ENCODE data around the gene ABHD11. TPM values are rescaled to one million over a fixed set of nuclear protein-coding genes. Genes with fewer than 3 reads are reported as not detected.

ABHD11 gene
- total and polyA plus RNA-seq, 2 experiments from 2014 or later = 30.7 to 90.9 TPM

GRCh38 chr7:73700069-73700423 lies 38.6 kb downstream of the ABHD11 start:
- no peaks in the 10 kb centered on the region for H3K27me3 ChIP-seq
- H3K4me1 ChIP-seq (ENCODE audit: insufficient read depth) = peaks cover 8% of the 10 kb centered on the region
- no peaks in the 10 kb centered on the region for H3K36me3 ChIP-seq (replicated peaks; ENCODE audit: insufficient read depth, low read depth)
- H3K4me3 ChIP-seq = no peak overlapping the region
- TF ChIP-seq EZH2 (IDR thresholded peaks at IDR 0.05; ENCODE audit: borderline replicate concordance) (no peak), CTCF (IDR thresholded peaks at IDR 0.05; ENCODE audit: poor library complexity) (no peak), EZH2phosphoT487 (IDR thresholded peaks at IDR 0.05; ENCODE audit: low read depth, severe bottlenecking, unreplicated experiment) (no peak)
- no peaks in the 10 kb centered on the region for H3K79me2 ChIP-seq
- no peaks in the 10 kb centered on the region for H3K9me3 ChIP-seq (ENCODE audit: low read depth)
- H2AFZ ChIP-seq = no peak overlapping the region
- DNase-seq (ENCODE audit: low spot score) = peak; percentile 8
- no peak overlapping the region for H3K4me2 ChIP-seq
- H4K20me1 ChIP-seq (ENCODE audit: insufficient read depth, poor library complexity, severe bottlenecking) = no peaks in the 10 kb centered on the region
- H3K27ac ChIP-seq = peak overlapping the region; percentile 55
- no peaks in the 10 kb centered on the region for H3K9me2 ChIP-seq (replicated peaks; ENCODE audit: insufficient read depth)
- 95% methylated on average over 12 of the region's 14 CpGs for WGBS (ENCODE audit: low lambda C conversion rate, missing lambda C conversion rate)

- TF ChIP-seq EZH2phosphoT487 (IDR thresholded peaks at IDR 0.05; ENCODE audit: low read depth, severe bottlenecking, unreplicated experiment) (no peak), CTCF (IDR thresholded peaks at IDR 0.05; ENCODE audit: poor library complexity) (no peak), EZH2 (IDR thresholded peaks at IDR 0.05; ENCODE audit: borderline replicate concordance) (no peak)
- Histone ChIP-seq H3K27ac (peak overlapping the region; percentile 55), H3K4me2 (no peak overlapping the region), H4K20me1 (ENCODE audit: insufficient read depth, poor library complexity, severe bottlenecking) (no peaks in the 10 kb centered on the region), H3K4me1 (ENCODE audit: insufficient read depth) (peaks cover 6% of the 10 kb centered on the region), H3K79me2 (no peaks in the 10 kb centered on the region), H2AFZ (no peak overlapping the region), H3K36me3 (replicated peaks; ENCODE audit: insufficient read depth, low read depth) (no peaks in the 10 kb centered on the region), H3K9me2 (replicated peaks; ENCODE audit: insufficient read depth) (no peaks in the 10 kb centered on the region), H3K27me3 (no peaks in the 10 kb centered on the region), H3K4me3 (no peak overlapping the region), H3K9me3 (ENCODE audit: low read depth) (no peaks in the 10 kb centered on the region)
- peak; percentile 62 for DNase-seq (ENCODE audit: low spot score)
- WGBS (ENCODE audit: low lambda C conversion rate, missing lambda C conversion rate) = 86% methylated on average over 15 of the region's 15 CpGs
Observed at GRCh38 chr7:73699370-73700068, 39.1 kb downstream of the ABHD11 start.

GRCh38 chr7:73698410-73698809 lies 40.2 kb downstream of the ABHD11 start:
- H3K9me3 ChIP-seq (ENCODE audit: low read depth) = no peaks in the 10 kb centered on the region
- no peak overlapping the region for H3K27ac ChIP-seq
- H4K20me1 ChIP-seq (ENCODE audit: insufficient read depth, poor library complexity, severe bottlenecking) = no peaks in the 10 kb centered on the region
- no peak overlapping the region for H3K4me2 ChIP-seq
- TF ChIP-seq CTCF (IDR thresholded peaks at IDR 0.05; ENCODE audit: poor library complexity) (no peak), EZH2phosphoT487 (IDR thresholded peaks at IDR 0.05; ENCODE audit: low read depth, severe bottlenecking, unreplicated experiment) (no peak), EZH2 (IDR thresholded peaks at IDR 0.05; ENCODE audit: borderline replicate concordance) (no peak)
- H3K4me3 ChIP-seq = no peak overlapping the region
- no peak for DNase-seq (ENCODE audit: low spot score)
- H3K4me1 ChIP-seq (ENCODE audit: insufficient read depth) = no peaks in the 10 kb centered on the region
- no peaks in the 10 kb centered on the region for H3K36me3 ChIP-seq (replicated peaks; ENCODE audit: insufficient read depth, low read depth)
- H3K9me2 ChIP-seq (replicated peaks; ENCODE audit: insufficient read depth) = no peaks in the 10 kb centered on the region
- WGBS (ENCODE audit: low lambda C conversion rate, missing lambda C conversion rate) = 88% methylated on average over 7 of the region's 7 CpGs
- no peaks in the 10 kb centered on the region for H3K79me2 ChIP-seq
- H2AFZ ChIP-seq = no peak overlapping the region
- H3K27me3 ChIP-seq = no peaks in the 10 kb centered on the region
